Measurements from ENCODE around the gene SYT5. TPM values are rescaled to one million over a fixed set of nuclear protein-coding genes. Genes with fewer than 3 reads are reported as not detected.

Gene SYT5
- total RNA-seq, 1 experiment from 2014 or later, result 2.3 TPM

DNA sequence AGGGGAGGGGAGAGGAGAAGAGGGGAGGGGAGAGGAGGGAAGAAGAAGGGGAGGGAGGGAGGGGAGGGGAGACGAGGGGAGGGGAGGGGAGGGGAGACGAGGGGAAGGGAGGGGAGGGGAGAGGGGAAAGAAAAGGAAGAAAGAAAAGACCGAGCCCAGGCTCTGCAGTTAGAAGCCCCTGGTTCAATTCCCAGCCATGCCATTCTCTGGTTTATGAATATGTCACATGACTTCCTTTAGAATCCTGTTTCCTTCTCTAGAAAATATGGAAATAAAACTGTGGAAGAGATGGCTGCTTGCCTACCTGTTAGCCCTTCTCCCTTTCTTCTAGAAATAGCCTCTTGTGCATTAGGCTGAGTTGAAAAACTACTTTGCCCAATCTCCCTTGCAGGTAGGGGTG, 45.4 kb downstream of the SYT5 start:
- POLR2A ChIA-PET, result no interaction called here
- no peak overlapping the region for H2AFZ ChIP-seq (ENCODE audit: low read depth, low read length, poor library complexity, severe bottlenecking)

DNA sequence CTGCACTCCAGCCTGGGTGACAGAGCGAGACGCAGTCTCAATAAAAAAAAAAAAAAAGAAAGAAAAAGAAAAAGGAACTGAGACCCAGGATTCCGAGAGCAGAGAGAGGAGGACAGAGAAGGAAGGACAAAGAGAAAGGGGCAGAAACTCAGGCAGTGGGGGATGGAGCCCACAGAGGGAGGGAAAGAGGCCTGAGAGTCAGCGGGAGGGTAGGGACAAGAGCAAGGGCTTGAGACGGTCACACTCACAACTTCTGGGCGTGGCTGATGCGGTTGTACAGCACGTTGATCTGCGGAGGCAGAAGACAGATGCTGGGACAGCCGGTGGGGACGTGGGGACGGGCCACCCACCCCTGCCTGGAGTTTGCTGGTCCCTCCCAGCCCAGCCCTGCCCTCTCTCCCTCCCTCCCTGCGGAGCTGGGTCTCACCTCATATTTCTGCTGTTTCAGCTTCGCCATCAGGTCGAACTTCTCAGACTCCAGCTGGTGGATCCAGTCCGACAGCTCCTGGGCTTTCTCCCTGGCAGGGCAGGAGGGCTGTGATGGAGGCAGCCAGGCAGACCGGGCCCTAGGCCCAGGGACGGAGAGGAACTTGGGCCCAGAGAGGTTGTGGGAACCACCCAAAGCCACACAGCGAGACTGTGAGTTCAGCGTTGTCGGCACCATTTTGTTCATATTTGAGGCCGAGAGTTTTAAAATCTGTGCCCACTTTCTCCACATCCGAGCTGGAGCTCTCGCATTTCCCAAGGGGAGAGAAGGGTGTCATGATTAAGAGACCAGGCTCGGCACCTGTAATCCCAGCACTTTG, 46.2 kb downstream of the SYT5 start:
- ATAC-seq (no peak), DNase-seq (ENCODE audit: low read depth, low spot score) (no peak)
- BruUV-seq (replicated peaks), result no TSS peak
- Histone ChIP-seq H3K4me3 (replicated peaks in 1 of 2; ENCODE audit: low read depth in 1 of 2, low read length in 2 of 2) (no peak overlapping the region), H3K79me2 (ENCODE audit: insufficient read depth, low read length) (no peaks in the 10 kb centered on the region), H3K9me3 (ENCODE audit: control insufficient read depth in 1 of 2, insufficient read depth in 1 of 2, low read depth in 1 of 2, low read length in 2 of 2) (no peaks in the 10 kb centered on the region), H3K4me1 (ENCODE audit: control insufficient read depth in 1 of 2, insufficient read depth in 2 of 2, low read length in 2 of 2) (0 out of 4 replicates have a peak, but pooled peaks cover 0 to 3% of the 10 kb centered on the region in 2 experiments), H3K27ac (ENCODE audit: low read depth, low read length) (no peak overlapping the region), H3K4me2 (ENCODE audit: low read length) (no peak overlapping the region), H3K9ac (ENCODE audit: low read length) (no peak overlapping the region), H4K20me1 (ENCODE audit: insufficient read depth) (no peaks in the 10 kb centered on the region), H3K9me2 (ENCODE audit: insufficient read depth) (no peaks in the 10 kb centered on the region), H3K27me3 (ENCODE audit: insufficient read depth, low read length) (no peaks in the 10 kb centered on the region), H2AFZ (ENCODE audit: low read depth, low read length, poor library complexity, severe bottlenecking) (no peak overlapping the region), H3K36me3 (ENCODE audit: control insufficient read depth in 1 of 2, insufficient read depth in 2 of 2, low read length in 2 of 2) (peaks cover 0 to 13% of the 10 kb centered on the region in 2 experiments; a peak in 2 of 4 replicates)
- intact Hi-C loops (cut with micrococcal nuclease), result no loop called here
- POLR2A ChIA-PET, result interaction anchor here (0.6 kb wide), 1 partner anchor 13 kb away, joined by 4 read pairs; no protein-coding TSS in a partner anchor
- RAD21 ChIA-PET (ENCODE audit: low non-redundant PET in 1 of 2, low total read pairs in 2 of 2, uncharacterized antibody in 2 of 2, unreplicated experiment in 2 of 2), result no interaction called here
- CTCF ChIA-PET, result no interaction called here
- no peak for TF ChIP-seq SP1 (IDR thresholded peaks at IDR 0.05; ENCODE audit: low read depth)
- no peak for TF ChIP-seq ELF1 (IDR thresholded peaks at IDR 0.05; ENCODE audit: borderline replicate concordance, low read depth)
- TF ChIP-seq SRF (IDR thresholded peaks at IDR 0.05; ENCODE audit: low read depth), result no peak
- no peak for TF ChIP-seq EGR1 (IDR thresholded peaks at IDR 0.05; ENCODE audit: low read depth)
- TF ChIP-seq, protein P1, sequence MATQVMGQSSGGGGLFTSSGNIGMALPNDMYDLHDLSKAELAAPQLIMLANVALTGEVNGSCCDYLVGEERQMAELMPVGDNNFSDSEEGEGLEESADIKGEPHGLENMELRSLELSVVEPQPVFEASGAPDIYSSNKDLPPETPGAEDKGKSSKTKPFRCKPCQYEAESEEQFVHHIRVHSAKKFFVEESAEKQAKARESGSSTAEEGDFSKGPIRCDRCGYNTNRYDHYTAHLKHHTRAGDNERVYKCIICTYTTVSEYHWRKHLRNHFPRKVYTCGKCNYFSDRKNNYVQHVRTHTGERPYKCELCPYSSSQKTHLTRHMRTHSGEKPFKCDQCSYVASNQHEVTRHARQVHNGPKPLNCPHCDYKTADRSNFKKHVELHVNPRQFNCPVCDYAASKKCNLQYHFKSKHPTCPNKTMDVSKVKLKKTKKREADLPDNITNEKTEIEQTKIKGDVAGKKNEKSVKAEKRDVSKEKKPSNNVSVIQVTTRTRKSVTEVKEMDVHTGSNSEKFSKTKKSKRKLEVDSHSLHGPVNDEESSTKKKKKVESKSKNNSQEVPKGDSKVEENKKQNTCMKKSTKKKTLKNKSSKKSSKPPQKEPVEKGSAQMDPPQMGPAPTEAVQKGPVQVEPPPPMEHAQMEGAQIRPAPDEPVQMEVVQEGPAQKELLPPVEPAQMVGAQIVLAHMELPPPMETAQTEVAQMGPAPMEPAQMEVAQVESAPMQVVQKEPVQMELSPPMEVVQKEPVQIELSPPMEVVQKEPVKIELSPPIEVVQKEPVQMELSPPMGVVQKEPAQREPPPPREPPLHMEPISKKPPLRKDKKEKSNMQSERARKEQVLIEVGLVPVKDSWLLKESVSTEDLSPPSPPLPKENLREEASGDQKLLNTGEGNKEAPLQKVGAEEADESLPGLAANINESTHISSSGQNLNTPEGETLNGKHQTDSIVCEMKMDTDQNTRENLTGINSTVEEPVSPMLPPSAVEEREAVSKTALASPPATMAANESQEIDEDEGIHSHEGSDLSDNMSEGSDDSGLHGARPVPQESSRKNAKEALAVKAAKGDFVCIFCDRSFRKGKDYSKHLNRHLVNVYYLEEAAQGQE (IDR thresholded peaks at IDR 0.05; ENCODE audit: low read depth), result no peak
- no peak for TF ChIP-seq CBX3 (IDR thresholded peaks at IDR 0.05; ENCODE audit: low read depth)
- no peak for TF ChIP-seq FOSL1 (IDR thresholded peaks at IDR 0.05; ENCODE audit: low read depth)
- no peak for TF ChIP-seq TCF7L2 (IDR thresholded peaks at IDR 0.05; ENCODE audit: borderline replicate concordance, extremely low read depth, insufficient read depth, insufficient read length)
- TF ChIP-seq YY1 (IDR thresholded peaks at IDR 0.05; ENCODE audit: extremely low read depth, insufficient replicate concordance, low read depth, low read length), result no peak
- TF ChIP-seq, protein P2, sequence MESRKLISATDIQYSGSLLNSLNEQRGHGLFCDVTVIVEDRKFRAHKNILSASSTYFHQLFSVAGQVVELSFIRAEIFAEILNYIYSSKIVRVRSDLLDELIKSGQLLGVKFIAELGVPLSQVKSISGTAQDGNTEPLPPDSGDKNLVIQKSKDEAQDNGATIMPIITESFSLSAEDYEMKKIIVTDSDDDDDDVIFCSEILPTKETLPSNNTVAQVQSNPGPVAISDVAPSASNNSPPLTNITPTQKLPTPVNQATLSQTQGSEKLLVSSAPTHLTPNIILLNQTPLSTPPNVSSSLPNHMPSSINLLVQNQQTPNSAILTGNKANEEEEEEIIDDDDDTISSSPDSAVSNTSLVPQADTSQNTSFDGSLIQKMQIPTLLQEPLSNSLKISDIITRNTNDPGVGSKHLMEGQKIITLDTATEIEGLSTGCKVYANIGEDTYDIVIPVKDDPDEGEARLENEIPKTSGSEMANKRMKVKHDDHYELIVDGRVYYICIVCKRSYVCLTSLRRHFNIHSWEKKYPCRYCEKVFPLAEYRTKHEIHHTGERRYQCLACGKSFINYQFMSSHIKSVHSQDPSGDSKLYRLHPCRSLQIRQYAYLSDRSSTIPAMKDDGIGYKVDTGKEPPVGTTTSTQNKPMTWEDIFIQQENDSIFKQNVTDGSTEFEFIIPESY (IDR thresholded peaks at IDR 0.05; ENCODE audit: extremely low read depth, insufficient replicate concordance, low read length), result no peak
- TF ChIP-seq EZH2 (IDR thresholded peaks at IDR 0.05), result no peak
- no peak for TF ChIP-seq POLR2A (IDR thresholded peaks at IDR 0.05; ENCODE audit: borderline replicate concordance, extremely low read depth, insufficient read depth, insufficient read length)

More for the DNA sequence above, 45.4 kb downstream of the SYT5 start:
- intact Hi-C loops (cut with micrococcal nuclease), result no loop called here
- H3K9me2 ChIP-seq (ENCODE audit: insufficient read depth), result no peaks in the 10 kb centered on the region
- no peak overlapping the region for H3K4me2 ChIP-seq (ENCODE audit: low read length)
- H3K27ac ChIP-seq (ENCODE audit: low read depth, low read length), result no peak overlapping the region; the same call in 1 of the 2 replicates
- DNase-seq (ENCODE audit: low read depth, low spot score), result no peak
- no peaks in the 10 kb centered on the region for H4K20me1 ChIP-seq (ENCODE audit: insufficient read depth)
- BruUV-seq (replicated peaks), result no TSS peak
- TF ChIP-seq ELF1 (IDR thresholded peaks at IDR 0.05; ENCODE audit: borderline replicate concordance, low read depth) (no peak), POLR2AphosphoS5 (IDR thresholded peaks at IDR 0.05; ENCODE audit: low read depth, low read length) (no peak), EGR1 (IDR thresholded peaks at IDR 0.05; ENCODE audit: low read depth) (no peak), YY1 (IDR thresholded peaks at IDR 0.05; ENCODE audit: extremely low read depth, insufficient replicate concordance, low read depth, low read length) (no peak)
- ChIA-PET CTCF (no interaction called here), RAD21 (ENCODE audit: low non-redundant PET in 1 of 2, low total read pairs in 2 of 2, uncharacterized antibody in 2 of 2, unreplicated experiment in 2 of 2) (no interaction called here)
- 0 out of 4 replicates have a peak, but pooled peaks cover 0 to 3% of the 10 kb centered on the region in 2 experiments for H3K4me1 ChIP-seq (ENCODE audit: control insufficient read depth in 1 of 2, insufficient read depth in 2 of 2, low read length in 2 of 2)
- no peak overlapping the region for H3K9ac ChIP-seq (ENCODE audit: low read length)
- no peaks in the 10 kb centered on the region for H3K27me3 ChIP-seq (ENCODE audit: insufficient read depth, low read length)
- peaks cover 0 to 13% of the 10 kb centered on the region in 2 experiments; a peak in 2 of 4 replicates for H3K36me3 ChIP-seq (ENCODE audit: control insufficient read depth in 1 of 2, insufficient read depth in 2 of 2, low read length in 2 of 2)
- no peaks in the 10 kb centered on the region for H3K9me3 ChIP-seq (ENCODE audit: control insufficient read depth in 1 of 2, insufficient read depth in 1 of 2, low read depth in 1 of 2, low read length in 2 of 2)
- H3K4me3 ChIP-seq (replicated peaks in 1 of 2; ENCODE audit: low read depth in 1 of 2, low read length in 2 of 2), result no peak overlapping the region
- ATAC-seq, result no peak
- H3K79me2 ChIP-seq (ENCODE audit: insufficient read depth, low read length), result no peaks in the 10 kb centered on the region
